Kasumi-1 (cell line): Measurements from ENCODE around the gene SEC16B.
"Not testable (repeated sequence)": the region's sequence is repeated elsewhere in the genome, so short reads cannot be mapped to it uniquely, and the experiment has no call there.

Experiments used
- DNase-seq, 2 experiments: peaks; one replicate each; lab custom pipeline; 2025; lab: John Stamatoyannopoulos, UW

Gene SEC16B

GRCh38 chr1:177969825-177970371 is at the start of gene SEC16B:
Gene SEC16B, minus strand, starts transcription at chr1:177970058. Its CDS starts 2,077 bp downstream, at chr1:177967981.
- DNase-seq = no peak

GRCh38 chr1:178019622-178020021 is 49.8 kb upstream of the SEC16B start:
- no peak for DNase-seq

GRCh38 chr1:178019208-178019607 is 49.4 kb upstream of the SEC16B start:
- DNase-seq = no peak

- no peak for DNase-seq
Measured at GRCh38 chr1:178017517-178017916, 47.7 kb upstream of the SEC16B start.

GRCh38 chr1:178011864-178012503 is 42.1 kb upstream of the SEC16B start:
- no peak for DNase-seq

GRCh38 chr1:178011465-178011828 is 41.6 kb upstream of the SEC16B start:
- no peak for DNase-seq

GRCh38 chr1:178010674-178011464 is 41.0 kb upstream of the SEC16B start:
- no peak for DNase-seq

- DNase-seq = no peak
Measured at GRCh38 chr1:178006043-178006442, 36.2 kb upstream of the SEC16B start.

- no peak for DNase-seq
Measured at GRCh38 chr1:178005450-178005849, 35.6 kb upstream of the SEC16B start.

- DNase-seq = no peak
Measured at GRCh38 chr1:178004926-178005391, 35.1 kb upstream of the SEC16B start.

- no peak for DNase-seq
Measured at GRCh38 chr1:177998696-177999631, 29.1 kb upstream of the SEC16B start.

- DNase-seq = no peak
Measured at GRCh38 chr1:177996957-177997356, 27.1 kb upstream of the SEC16B start.

GRCh38 chr1:177995369-177995768 is 25.5 kb upstream of the SEC16B start:
- no peak for DNase-seq

GRCh38 chr1:177986281-177986680 is 16.4 kb upstream of the SEC16B start:
- DNase-seq = not testable (repeated sequence)

GRCh38 chr1:177984761-177985160 is 14.9 kb upstream of the SEC16B start:
- no peak for DNase-seq

GRCh38 chr1:177984136-177984525 is 14.3 kb upstream of the SEC16B start:
- DNase-seq = no peak

GRCh38 chr1:177983482-177984135 is 13.8 kb upstream of the SEC16B start:
- DNase-seq = no peak

- DNase-seq = no peak
Measured at GRCh38 chr1:177983077-177983476, 13.2 kb upstream of the SEC16B start.

GRCh38 chr1:177981200-177981599 is 11.3 kb upstream of the SEC16B start:
- no peak for DNase-seq

- DNase-seq = no peak
Measured at GRCh38 chr1:177979272-177979671, 9.4 kb upstream of the SEC16B start.

GRCh38 chr1:177978530-177978929 is 8.7 kb upstream of the SEC16B start:
- no peak for DNase-seq

- DNase-seq = no peak
Measured at GRCh38 chr1:177977141-177977540, 7.3 kb upstream of the SEC16B start.
